ENCODE results near the gene TENT5C.

The TENT5C gene

DNA sequence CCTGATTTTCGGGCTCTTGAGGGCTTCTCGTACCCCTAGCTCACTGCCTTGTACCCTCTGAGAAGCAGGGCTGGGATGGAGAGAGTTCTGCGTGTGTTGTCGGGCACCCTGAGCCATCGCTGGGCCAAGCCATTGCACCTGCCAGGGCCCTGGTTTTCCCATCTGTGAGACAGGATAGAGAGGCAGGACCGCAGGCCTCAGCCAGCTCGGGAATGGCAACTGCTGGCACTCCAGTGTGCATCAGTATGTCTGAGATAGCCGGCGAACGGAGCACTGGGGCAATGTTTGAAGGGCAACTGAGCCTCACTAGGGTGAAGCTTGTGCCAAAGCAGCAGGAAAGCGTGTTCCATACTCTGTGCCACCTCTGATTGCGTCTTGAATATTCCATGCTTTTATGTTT is 66.9 kb downstream of the TENT5C start:
- Histone ChIP-seq H3K9ac (ENCODE audit: insufficient read length, low read depth) (no peak overlapping the region), H3K9me3 (ENCODE audit: insufficient read depth, low read length) (no peaks in the 10 kb centered on the region), H3K36me3 (ENCODE audit: insufficient read depth, insufficient read length, low read length) (no peaks in the 10 kb centered on the region), H3K4me3 (ENCODE audit: insufficient read length, low read depth) (no peak overlapping the region), H3K4me1 (ENCODE audit: insufficient read depth, insufficient read length) (peaks cover 7% of the 10 kb centered on the region), H3K27me3 (ENCODE audit: insufficient read depth, insufficient read length) (no peaks in the 10 kb centered on the region)
- DNase-seq (ENCODE audit: low read depth, low spot score), result no peak
- TF ChIP-seq ZNF274 (IDR thresholded peaks at IDR 0.05; ENCODE audit: low read depth, low read length) (no peak), YY1 (IDR thresholded peaks at IDR 0.05; ENCODE audit: insufficient read depth, insufficient read length) (no peak), SUZ12 (IDR thresholded peaks at IDR 0.05; ENCODE audit: extremely low read depth, insufficient read depth, insufficient read length) (no peak)

DNA sequence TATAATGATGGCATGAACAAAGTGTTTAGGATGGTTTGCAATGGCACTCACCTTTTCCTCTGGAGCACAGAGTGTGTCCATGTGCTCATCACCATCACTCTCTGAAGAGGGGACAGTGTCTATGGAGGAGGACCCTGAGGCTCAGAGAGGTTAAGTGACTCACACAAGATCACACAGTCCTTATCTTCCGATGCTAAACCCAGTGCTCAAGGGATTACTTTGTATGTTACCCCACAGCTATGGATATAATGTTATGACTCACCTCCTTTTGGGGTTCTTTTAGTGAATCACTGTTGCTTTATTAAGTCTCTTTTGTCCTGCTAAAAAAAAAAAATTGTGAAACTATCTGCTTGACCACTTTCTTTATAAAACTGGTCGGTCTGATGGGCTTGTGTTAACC is 67.6 kb downstream of the TENT5C start:
- Histone ChIP-seq H3K4me1 (ENCODE audit: insufficient read depth, insufficient read length) (peaks cover 7% of the 10 kb centered on the region), H3K36me3 (ENCODE audit: insufficient read depth, insufficient read length, low read length) (no peaks in the 10 kb centered on the region), H3K27me3 (ENCODE audit: insufficient read depth, insufficient read length) (no peaks in the 10 kb centered on the region), H3K9ac (ENCODE audit: insufficient read length, low read depth) (no peak overlapping the region), H3K4me3 (ENCODE audit: insufficient read length, low read depth) (no peak overlapping the region), H3K9me3 (ENCODE audit: insufficient read depth, low read length) (no peaks in the 10 kb centered on the region)
- TF ChIP-seq YY1 (IDR thresholded peaks at IDR 0.05; ENCODE audit: insufficient read depth, insufficient read length) (no peak), SUZ12 (IDR thresholded peaks at IDR 0.05; ENCODE audit: extremely low read depth, insufficient read depth, insufficient read length) (no peak), ZNF274 (IDR thresholded peaks at IDR 0.05; ENCODE audit: low read depth, low read length) (no peak)
- no peak for DNase-seq (ENCODE audit: low read depth, low spot score)

DNA sequence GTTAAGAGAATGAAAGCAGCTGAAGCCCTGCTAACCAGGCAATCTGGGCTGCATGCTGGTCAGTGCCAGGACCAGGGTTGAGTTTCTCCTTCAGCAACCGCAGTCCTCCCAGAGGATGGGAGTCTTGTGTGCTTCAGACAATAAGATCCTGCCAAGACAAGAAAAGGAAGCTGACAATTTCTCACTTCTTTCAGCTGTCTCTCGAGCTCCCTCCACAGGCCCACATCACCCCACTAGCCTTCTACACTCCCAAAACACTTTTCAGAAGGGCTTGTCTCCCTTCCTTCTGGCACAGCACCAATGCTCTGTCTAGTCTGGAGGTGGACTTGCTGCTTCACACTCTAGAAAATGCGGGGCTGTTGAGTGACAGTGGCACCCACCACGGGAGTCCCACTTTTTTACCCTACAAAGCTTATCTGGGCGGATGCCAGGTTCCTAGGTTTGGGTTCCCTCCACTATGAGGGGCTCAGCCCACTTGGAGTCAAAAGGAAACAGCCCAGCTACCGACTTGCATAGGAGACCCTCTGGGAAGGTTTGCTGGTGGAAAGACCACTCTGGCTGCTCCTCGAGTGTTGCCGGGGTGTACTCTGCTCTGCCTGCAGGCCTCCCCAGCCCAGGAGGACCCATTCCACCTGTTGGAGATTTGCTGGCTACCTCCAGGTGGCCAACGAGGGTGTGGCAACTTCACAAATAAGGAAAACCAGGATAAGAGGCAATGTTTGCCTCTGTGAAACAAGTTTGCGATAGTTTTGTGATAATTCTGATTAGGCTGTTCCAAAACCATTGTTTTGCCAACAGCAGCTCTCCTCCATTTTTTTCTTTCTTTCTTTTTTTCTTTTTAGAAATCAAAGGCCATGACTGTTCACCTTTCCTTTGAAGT is 68.9 kb downstream of the TENT5C start:
- no peak for DNase-seq (ENCODE audit: low read depth, low spot score)

DNA sequence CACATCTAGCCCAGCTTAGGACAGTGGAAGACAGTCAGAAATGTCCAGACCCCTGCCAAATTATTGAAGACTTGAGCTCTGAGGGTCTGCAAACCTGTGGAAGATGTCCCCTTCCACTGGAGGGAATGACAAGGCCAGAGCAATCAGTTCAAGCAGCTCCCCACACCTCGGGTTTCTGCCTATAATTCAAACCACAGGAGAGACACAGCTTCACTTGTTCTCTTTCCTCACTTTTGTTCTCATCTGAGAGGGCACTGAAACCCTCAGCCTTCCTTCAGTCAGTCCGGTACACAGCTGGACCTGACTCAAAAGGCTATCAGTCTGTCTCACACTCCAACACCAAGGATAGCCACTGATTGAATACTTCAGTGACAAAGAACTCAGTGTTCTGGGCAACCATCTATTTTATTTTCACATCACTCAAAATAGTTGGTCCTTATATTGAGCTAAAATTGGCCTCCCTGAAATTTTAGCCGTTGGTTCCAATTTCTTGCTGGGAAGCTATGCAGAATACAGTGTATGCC is 70.1 kb downstream of the TENT5C start:
- Histone ChIP-seq H3K36me3 (ENCODE audit: insufficient read depth, insufficient read length, low read length) (no peaks in the 10 kb centered on the region), H3K9ac (ENCODE audit: insufficient read length, low read depth) (no peak overlapping the region), H3K27me3 (ENCODE audit: insufficient read depth, insufficient read length) (no peaks in the 10 kb centered on the region), H3K4me1 (ENCODE audit: insufficient read depth, insufficient read length) (peaks cover 7% of the 10 kb centered on the region), H3K9me3 (ENCODE audit: insufficient read depth, low read length) (no peaks in the 10 kb centered on the region), H3K4me3 (ENCODE audit: insufficient read length, low read depth) (no peak overlapping the region)
- no peak for TF ChIP-seq SUZ12 (IDR thresholded peaks at IDR 0.05; ENCODE audit: extremely low read depth, insufficient read depth, insufficient read length)
- TF ChIP-seq ZNF274 (IDR thresholded peaks at IDR 0.05; ENCODE audit: low read depth, low read length), result no peak
- no peak for TF ChIP-seq YY1 (IDR thresholded peaks at IDR 0.05; ENCODE audit: insufficient read depth, insufficient read length)
- DNase-seq (ENCODE audit: low read depth, low spot score), result no peak

More for the DNA sequence above, 68.9 kb downstream of the TENT5C start:
- Histone ChIP-seq H3K4me3 (ENCODE audit: insufficient read length, low read depth) (no peak overlapping the region), H3K9ac (ENCODE audit: insufficient read length, low read depth) (no peak overlapping the region), H3K4me1 (ENCODE audit: insufficient read depth, insufficient read length) (peaks cover 7% of the 10 kb centered on the region), H3K9me3 (ENCODE audit: insufficient read depth, low read length) (no peaks in the 10 kb centered on the region), H3K36me3 (ENCODE audit: insufficient read depth, insufficient read length, low read length) (no peaks in the 10 kb centered on the region), H3K27me3 (ENCODE audit: insufficient read depth, insufficient read length) (no peaks in the 10 kb centered on the region)
- TF ChIP-seq SUZ12 (IDR thresholded peaks at IDR 0.05; ENCODE audit: extremely low read depth, insufficient read depth, insufficient read length), result no peak
- no peak for TF ChIP-seq YY1 (IDR thresholded peaks at IDR 0.05; ENCODE audit: insufficient read depth, insufficient read length)
- TF ChIP-seq ZNF274 (IDR thresholded peaks at IDR 0.05; ENCODE audit: low read depth, low read length), result no peak

DNA sequence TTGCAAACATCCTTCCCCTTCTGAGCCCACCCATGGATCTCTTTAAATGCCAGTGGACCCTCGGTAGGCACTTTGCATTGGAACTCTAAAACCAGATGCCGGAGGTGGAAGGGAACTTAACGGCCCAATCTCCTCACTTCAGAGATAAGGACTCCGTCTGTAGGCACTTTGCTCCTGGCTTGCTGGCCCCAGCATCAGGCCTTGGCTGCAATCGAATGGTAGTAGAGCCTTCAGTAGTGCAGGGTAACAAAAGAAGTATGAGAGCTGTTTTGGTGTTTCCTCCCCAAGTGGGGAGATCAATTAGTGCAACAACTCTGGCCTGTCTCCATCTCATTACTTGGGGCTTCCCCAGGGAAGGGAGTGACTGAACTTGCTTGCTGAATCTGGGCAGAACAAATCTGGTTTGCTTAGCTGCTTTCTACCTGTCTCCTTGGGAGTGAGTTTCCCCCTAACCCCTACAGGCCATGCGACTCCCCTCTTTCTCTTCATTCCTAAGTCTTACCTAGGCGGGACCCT is 70.8 kb downstream of the TENT5C start:
- peaks cover 2% of the 10 kb centered on the region for H3K4me1 ChIP-seq (ENCODE audit: insufficient read depth, insufficient read length)
- H3K9me3 ChIP-seq (ENCODE audit: insufficient read depth, low read length), result no peaks in the 10 kb centered on the region
- no peaks in the 10 kb centered on the region for H3K36me3 ChIP-seq (ENCODE audit: insufficient read depth, insufficient read length, low read length)
- no peak for TF ChIP-seq ZNF274 (IDR thresholded peaks at IDR 0.05; ENCODE audit: low read depth, low read length)
- TF ChIP-seq YY1 (IDR thresholded peaks at IDR 0.05; ENCODE audit: insufficient read depth, insufficient read length), result no peak
- TF ChIP-seq SUZ12 (IDR thresholded peaks at IDR 0.05; ENCODE audit: extremely low read depth, insufficient read depth, insufficient read length), result no peak
- no peaks in the 10 kb centered on the region for H3K27me3 ChIP-seq (ENCODE audit: insufficient read depth, insufficient read length)
- no peak overlapping the region for H3K4me3 ChIP-seq (ENCODE audit: insufficient read length, low read depth)
- no peak overlapping the region for H3K9ac ChIP-seq (ENCODE audit: insufficient read length, low read depth)
- no peak for DNase-seq (ENCODE audit: low read depth, low spot score)

Data from NT2/D1 (cell line).